Cardiac fibroblast (primary cell): ENCODE measurements around the gene EPN2.

ENCODE experiments used
- DNase-seq, 2 donors: peaks; one replicate each; pipeline versions ENCODE4 v3.0.0 to v3.0.0-alpha.2; 2010; ENCODE audit warnings: low read depth in 2 of 2
- H3K4me3 ChIP-seq, 2 donors: replicated peaks in 1 of 2; 1 replicate in 1 of 2; 2 replicates in 1 of 2; pipeline ENCODE4 v1.5.1; 2011; ENCODE audit warnings: low read depth in 2 of 2, low read length in 2 of 2, mild to moderate bottlenecking in 2 of 2, moderate library complexity in 1 of 2
- CTCF ChIP-seq: IDR thresholded peaks from one replicate; pipeline ENCODE4 v1.5.1; 2011; ENCODE audit warnings: low read depth, mild to moderate bottlenecking, low read length, inconsistent platforms

Gene EPN2

DNA sequence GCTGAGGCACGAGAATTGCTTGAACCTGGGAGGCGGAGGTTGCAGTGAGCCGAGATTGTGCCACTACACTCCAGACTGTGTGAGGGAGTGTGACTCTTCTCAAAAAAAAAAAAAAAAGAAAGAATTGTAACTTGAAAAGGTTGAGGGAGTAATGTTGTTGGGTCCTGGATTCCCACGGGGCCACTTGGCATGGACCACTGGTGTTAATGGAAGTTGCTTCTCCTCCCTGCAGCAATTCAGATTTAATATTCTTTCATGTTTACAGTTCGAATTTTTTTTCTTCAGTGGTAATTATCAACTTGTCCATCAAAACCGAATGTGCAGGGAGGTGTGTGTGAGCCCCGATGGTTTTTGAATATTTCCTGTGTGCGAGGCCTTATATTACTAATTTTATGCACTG lies 7.2 kb downstream of the EPN2 start:
- no peak overlapping the region for H3K4me3 ChIP-seq
- no peak for TF ChIP-seq CTCF
- DNase-seq = no peak

GRCh38 chr17:19244781-19245180 lies 7.6 kb downstream of the EPN2 start:
- TF ChIP-seq CTCF = no peak
- no peak for DNase-seq
- no peak overlapping the region for H3K4me3 ChIP-seq

- H3K4me3 ChIP-seq = no peak overlapping the region
- no peak for TF ChIP-seq CTCF
Measured at GRCh38 chr17:19247473-19247872, 10.3 kb downstream of the EPN2 start.

GRCh38 chr17:19248151-19248927 lies 11.2 kb downstream of the EPN2 start:
- no peak overlapping the region for H3K4me3 ChIP-seq
- no peak for DNase-seq
- TF ChIP-seq CTCF = no peak

More at GRCh38 chr17:19247473-19247872, 10.3 kb downstream of the EPN2 start:
- DNase-seq = no peak

DNA sequence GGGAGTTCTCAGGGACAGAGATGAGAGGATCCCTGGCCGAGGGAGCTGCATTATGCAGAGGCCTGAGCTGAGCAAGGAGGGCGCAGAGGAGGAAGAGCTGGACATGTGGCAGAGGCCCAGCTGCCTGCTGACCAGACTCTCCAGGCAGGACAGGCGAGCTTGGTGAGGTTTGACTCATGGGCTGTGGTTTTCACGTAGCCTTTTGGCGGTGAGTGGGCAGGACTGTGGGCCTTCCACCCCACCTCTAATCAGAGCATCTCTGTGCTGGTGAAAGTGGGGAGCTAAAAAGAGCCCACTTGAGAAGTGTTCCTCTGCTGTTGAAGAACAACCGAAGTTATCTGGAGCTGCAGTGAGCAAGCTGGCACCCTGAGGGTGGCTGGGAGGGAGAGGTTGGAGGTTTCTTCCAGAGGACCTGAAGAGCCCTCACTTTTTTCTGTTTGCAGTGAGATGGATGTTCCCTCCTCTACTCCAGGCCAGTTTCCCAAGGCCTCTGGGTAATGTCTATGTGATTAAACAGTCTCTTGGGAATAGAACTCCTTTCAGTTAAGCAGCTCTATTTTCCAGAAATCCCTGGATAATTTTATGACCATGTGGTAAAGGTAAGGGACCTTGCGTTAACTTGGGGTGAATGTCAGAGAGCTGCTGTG lies 11.9 kb downstream of the EPN2 start:
- DNase-seq = peak; percentile 73 to 89

DNA sequence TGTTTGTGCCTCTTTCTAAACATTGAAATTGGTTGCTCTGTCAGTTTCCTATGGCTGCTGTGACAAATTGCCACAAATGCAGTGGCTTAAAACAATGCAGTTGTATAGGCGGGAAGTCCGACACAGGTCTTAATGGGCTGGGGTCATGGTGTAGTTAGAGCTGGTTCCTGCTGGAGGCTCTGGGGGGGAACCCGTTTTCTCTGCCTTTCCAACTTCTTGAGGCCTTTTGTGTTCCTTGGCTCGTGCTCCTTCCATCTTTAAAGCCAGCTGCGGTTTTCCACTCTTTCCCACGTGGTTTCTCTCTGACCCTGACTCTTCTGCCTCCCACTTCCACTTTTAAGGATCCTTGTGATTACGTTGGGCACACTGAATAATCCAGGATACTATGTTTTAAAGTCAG lies 12.5 kb downstream of the EPN2 start:
- DNase-seq = peak in 1 of 2 donors; percentile 54
- no peak for TF ChIP-seq CTCF
- no peak overlapping the region for H3K4me3 ChIP-seq

More for the DNA sequence above, 11.9 kb downstream of the EPN2 start:
- TF ChIP-seq CTCF = no peak
- H3K4me3 ChIP-seq = no peak overlapping the region
